Right lobe of liver (tissue), 4 donors: ENCODE results near the gene LRRC28.

ENCODE experiments used
- POLR2A ChIP-seq: fragments of 450-650 bp; IDR thresholded peaks from one replicate; pipeline ENCODE4 v1.6.1; 2017; ENCODE audit warnings: antibody characterized with exemption, mild to moderate bottlenecking
- TF ChIP-seq, protein P1 (sequence below), 4 donors: fragments of 200-600 bp in 3 of 4; fragments of 450-650 bp in 1 of 4; IDR thresholded peaks; one replicate each; pipeline versions ENCODE4 v1.5.1 to v1.8.0; 2016 to 2022; ENCODE audit warnings: antibody characterized with exemption in 4 of 4, mild to moderate bottlenecking in 2 of 4
- donor health status: DM: no; HTN: no; CAD: no.
- donor health status: DM: no; HTN: no; CAD: no.
- donor health status: DM: no; HTN: yes; CAD: no.

DNA sequence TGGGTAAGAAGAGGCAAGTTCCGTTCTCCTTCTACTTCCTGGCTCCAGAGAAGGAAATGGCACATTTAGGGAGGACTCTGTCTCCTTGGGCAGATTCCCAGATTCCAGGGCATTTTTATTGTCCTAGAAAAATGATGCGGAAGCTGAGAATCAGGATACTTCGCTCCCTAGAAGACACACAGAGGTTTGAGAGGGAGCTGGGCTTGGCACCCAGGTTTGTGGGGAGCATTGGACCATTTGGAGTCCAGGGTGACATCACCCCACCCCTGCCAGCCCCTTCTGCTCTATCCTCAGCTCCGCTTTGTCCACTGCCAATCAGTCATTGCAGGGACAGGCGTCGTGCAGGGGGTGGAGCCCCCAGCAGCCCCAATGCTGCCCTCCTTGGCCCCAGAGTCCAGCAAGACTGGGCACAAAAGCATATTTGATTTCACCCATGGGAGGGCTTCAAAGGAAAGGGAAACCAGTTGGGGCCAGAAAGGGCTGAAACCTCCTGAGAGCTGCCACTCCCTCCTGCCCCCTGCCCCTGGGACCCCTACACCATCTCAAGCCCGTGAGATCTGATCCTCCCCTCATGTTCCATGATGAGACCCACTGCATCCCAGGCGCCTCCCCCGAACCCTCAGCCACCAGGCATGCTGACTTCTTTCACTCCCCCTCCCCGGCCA, 184.7 kb downstream of the LRRC28 start:
- no peak for TF ChIP-seq POLR2A
- TF ChIP-seq, protein P1, sequence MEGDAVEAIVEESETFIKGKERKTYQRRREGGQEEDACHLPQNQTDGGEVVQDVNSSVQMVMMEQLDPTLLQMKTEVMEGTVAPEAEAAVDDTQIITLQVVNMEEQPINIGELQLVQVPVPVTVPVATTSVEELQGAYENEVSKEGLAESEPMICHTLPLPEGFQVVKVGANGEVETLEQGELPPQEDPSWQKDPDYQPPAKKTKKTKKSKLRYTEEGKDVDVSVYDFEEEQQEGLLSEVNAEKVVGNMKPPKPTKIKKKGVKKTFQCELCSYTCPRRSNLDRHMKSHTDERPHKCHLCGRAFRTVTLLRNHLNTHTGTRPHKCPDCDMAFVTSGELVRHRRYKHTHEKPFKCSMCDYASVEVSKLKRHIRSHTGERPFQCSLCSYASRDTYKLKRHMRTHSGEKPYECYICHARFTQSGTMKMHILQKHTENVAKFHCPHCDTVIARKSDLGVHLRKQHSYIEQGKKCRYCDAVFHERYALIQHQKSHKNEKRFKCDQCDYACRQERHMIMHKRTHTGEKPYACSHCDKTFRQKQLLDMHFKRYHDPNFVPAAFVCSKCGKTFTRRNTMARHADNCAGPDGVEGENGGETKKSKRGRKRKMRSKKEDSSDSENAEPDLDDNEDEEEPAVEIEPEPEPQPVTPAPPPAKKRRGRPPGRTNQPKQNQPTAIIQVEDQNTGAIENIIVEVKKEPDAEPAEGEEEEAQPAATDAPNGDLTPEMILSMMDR (IDR thresholded peaks at IDR 0.05): no peak
